GM18861 (cell line): Measurements from ENCODE around the gene PIK3AP1.
"Not testable (repeated sequence)": the region's sequence is repeated elsewhere in the genome, so short reads cannot be mapped to it uniquely, and the experiment has no call there.

Source experiments
- ATAC-seq: cut with Tn5 transposase; IDR thresholded peaks from one replicate; pipeline ENCODE4 v1.9.1; 2021; ENCODE audit not compliant: unreplicated experiment

Gene PIK3AP1

GRCh38 chr10:96720422-96721206, at the start of gene PIK3AP1:
TSS of gene PIK3AP1 (minus strand) at chr10:96720514. CDS start at chr10:96720394, 120 bp downstream.
- peak; percentile 39 for ATAC-seq

GRCh38 chr10:96768136-96768535, 47.8 kb upstream of the PIK3AP1 start:
- ATAC-seq = no peak

GRCh38 chr10:96767611-96768010, 47.3 kb upstream of the PIK3AP1 start:
- no peak for ATAC-seq

GRCh38 chr10:96765406-96766240, 45.3 kb upstream of the PIK3AP1 start:
- no peak for ATAC-seq

- ATAC-seq = no peak
Observed at GRCh38 chr10:96764425-96765060, 44.2 kb upstream of the PIK3AP1 start.

- peak; percentile 85 for ATAC-seq
Observed at GRCh38 chr10:96758423-96758822, 38.1 kb upstream of the PIK3AP1 start.

- ATAC-seq = no peak
Observed at GRCh38 chr10:96756111-96756903, 36.0 kb upstream of the PIK3AP1 start.

GRCh38 chr10:96753956-96754355, 33.6 kb upstream of the PIK3AP1 start:
- ATAC-seq = no peak

- ATAC-seq = no peak
Observed at GRCh38 chr10:96752375-96752774, 32.1 kb upstream of the PIK3AP1 start.

GRCh38 chr10:96750316-96750715, 30.0 kb upstream of the PIK3AP1 start:
- not testable (repeated sequence) for ATAC-seq

GRCh38 chr10:96747734-96748550, 27.6 kb upstream of the PIK3AP1 start:
- peak; percentile 92 for ATAC-seq

- ATAC-seq = no peak
Observed at GRCh38 chr10:96746503-96746902, 26.2 kb upstream of the PIK3AP1 start.

- no peak for ATAC-seq
Observed at GRCh38 chr10:96745950-96746349, 25.6 kb upstream of the PIK3AP1 start.

- no peak for ATAC-seq
Observed at GRCh38 chr10:96743988-96744585, 23.8 kb upstream of the PIK3AP1 start.

GRCh38 chr10:96741557-96741956, 21.2 kb upstream of the PIK3AP1 start:
- not testable (repeated sequence) for ATAC-seq

GRCh38 chr10:96740579-96741281, 20.4 kb upstream of the PIK3AP1 start:
- ATAC-seq = no peak

GRCh38 chr10:96740141-96740540, 19.8 kb upstream of the PIK3AP1 start:
- no peak for ATAC-seq

- not testable (repeated sequence) for ATAC-seq
Observed at GRCh38 chr10:96737307-96737902, 17.1 kb upstream of the PIK3AP1 start.
